UCSD-AML1 (cell line): ENCODE measurements around the gene NR6A1.
A peak's percentile ranks its signal among the peaks of the same experiment; 100 is the strongest.
"Not testable (repeated sequence)": the region's sequence is repeated elsewhere in the genome, so short reads cannot be mapped to it uniquely, and the experiment has no call there.

Experiments
- DNase-seq: peaks from one replicate; lab custom pipeline; 2025; ENCODE audit not compliant: unreplicated experiment; lab: John Stamatoyannopoulos, UW

The NR6A1 gene

GRCh38 chr9:124761710-124762109 lies 9.4 kb downstream of the NR6A1 start:
- DNase-seq, result no peak

GRCh38 chr9:124761196-124761595 lies 9.9 kb downstream of the NR6A1 start:
- no peak for DNase-seq

GRCh38 chr9:124760719-124761118 lies 10.4 kb downstream of the NR6A1 start:
- no peak for DNase-seq

GRCh38 chr9:124759327-124759726 lies 11.8 kb downstream of the NR6A1 start:
- DNase-seq, result no peak

- DNase-seq, result no peak
Observed at GRCh38 chr9:124758691-124759090, 12.4 kb downstream of the NR6A1 start.

- peak; percentile 62 for DNase-seq
Observed at GRCh38 chr9:124758061-124758460, 13.1 kb downstream of the NR6A1 start.

- DNase-seq, result no peak
Observed at GRCh38 chr9:124757616-124758015, 13.5 kb downstream of the NR6A1 start.

- no peak for DNase-seq
Observed at GRCh38 chr9:124756011-124756410, 15.1 kb downstream of the NR6A1 start.

GRCh38 chr9:124755061-124755460 lies 16.1 kb downstream of the NR6A1 start:
- no peak for DNase-seq

GRCh38 chr9:124754289-124754688 lies 16.8 kb downstream of the NR6A1 start:
- no peak for DNase-seq

GRCh38 chr9:124752967-124753366 lies 18.1 kb downstream of the NR6A1 start:
- DNase-seq, result no peak

GRCh38 chr9:124749781-124750180 lies 21.3 kb downstream of the NR6A1 start:
- DNase-seq, result no peak

GRCh38 chr9:124749284-124749683 lies 21.8 kb downstream of the NR6A1 start:
- DNase-seq, result no peak

GRCh38 chr9:124747065-124747464 lies 24.0 kb downstream of the NR6A1 start:
- DNase-seq, result no peak

GRCh38 chr9:124743686-124744348 lies 27.3 kb downstream of the NR6A1 start:
- DNase-seq, result no peak

GRCh38 chr9:124742940-124743339 lies 28.2 kb downstream of the NR6A1 start:
- DNase-seq, result no peak

GRCh38 chr9:124741662-124742061 lies 29.4 kb downstream of the NR6A1 start:
- no peak for DNase-seq

- DNase-seq, result no peak
Observed at GRCh38 chr9:124741149-124741548, 30.0 kb downstream of the NR6A1 start.

- DNase-seq, result no peak
Observed at GRCh38 chr9:124739360-124739759, 31.8 kb downstream of the NR6A1 start.

- not testable (repeated sequence) for DNase-seq
Observed at GRCh38 chr9:124738075-124738474, 33.0 kb downstream of the NR6A1 start.

- DNase-seq, result no peak
Observed at GRCh38 chr9:124735121-124735520, 36.0 kb downstream of the NR6A1 start.

GRCh38 chr9:124734741-124735083 lies 36.4 kb downstream of the NR6A1 start:
- DNase-seq, result not testable (repeated sequence)

- no peak for DNase-seq
Observed at GRCh38 chr9:124733964-124734740, 37.0 kb downstream of the NR6A1 start.
